CD1c-positive myeloid dendritic cell (primary cell): ENCODE data around the gene KAT7.
A peak's percentile ranks its signal among the peaks of the same experiment; 100 is the strongest.

Experiments used
- DNase-seq: peaks from one replicate; pipeline ENCODE4 v3.0.0-alpha.2; 2016; ENCODE audit errors: extremely low spot score

Gene KAT7

DNA sequence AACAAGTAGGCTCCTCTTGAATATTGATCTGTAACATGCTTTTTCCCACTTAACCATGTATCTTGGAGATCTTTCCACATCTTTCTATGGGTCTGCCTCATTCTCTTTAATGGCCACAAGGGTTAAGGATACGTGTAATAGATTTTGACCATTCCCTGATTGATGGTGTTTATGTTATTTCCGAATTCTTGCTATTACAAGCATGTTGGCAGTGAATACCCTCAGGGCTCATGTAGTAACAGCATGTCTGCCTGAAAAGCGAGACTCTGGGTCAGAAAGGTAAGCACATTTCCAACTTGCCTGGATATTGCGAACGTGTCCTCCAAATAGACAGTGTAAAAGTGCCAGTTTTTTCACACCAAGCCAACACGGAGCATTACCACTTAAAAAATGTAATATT is 54.4 kb downstream of the KAT7 start:
- no peak for DNase-seq

GRCh38 chr17:49843774-49844350 is 55.4 kb downstream of the KAT7 start:
- DNase-seq: no peak

GRCh38 chr17:49845321-49845720 is 56.8 kb downstream of the KAT7 start:
- DNase-seq: no peak

- no peak for DNase-seq
These were observed 58.6 kb downstream of the KAT7 start for GRCh38 chr17:49846938-49847712.

DNA sequence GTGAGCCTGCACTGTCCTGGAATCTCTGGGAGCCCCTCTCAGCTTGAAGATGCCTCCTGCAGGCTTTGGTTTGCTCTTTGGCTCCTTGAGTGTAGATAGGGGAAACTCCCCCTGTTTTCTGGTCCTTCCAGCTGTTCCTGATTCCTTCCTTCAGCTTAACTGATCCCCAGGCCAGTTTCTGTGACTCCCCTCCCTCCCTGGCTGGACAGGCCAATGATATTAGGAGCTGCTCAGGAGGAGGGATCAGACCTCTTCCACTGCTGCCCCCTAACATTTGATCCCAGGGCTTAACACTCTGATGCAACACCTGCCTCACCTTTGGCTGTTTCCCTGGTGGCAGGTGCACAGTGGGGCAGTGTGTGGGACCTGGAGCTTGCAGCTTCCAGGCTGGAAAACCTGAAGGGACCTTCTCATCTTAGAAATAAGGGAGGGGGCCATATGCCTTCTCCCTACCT is 59.6 kb downstream of the KAT7 start, which contains the start of gene TAC4:
TSS of gene TAC4 (minus strand) at position 51 of the 455 bp plus-strand sequence. CDS start 52 bp downstream, outside the sequence.
- DNase-seq: no peak

DNA sequence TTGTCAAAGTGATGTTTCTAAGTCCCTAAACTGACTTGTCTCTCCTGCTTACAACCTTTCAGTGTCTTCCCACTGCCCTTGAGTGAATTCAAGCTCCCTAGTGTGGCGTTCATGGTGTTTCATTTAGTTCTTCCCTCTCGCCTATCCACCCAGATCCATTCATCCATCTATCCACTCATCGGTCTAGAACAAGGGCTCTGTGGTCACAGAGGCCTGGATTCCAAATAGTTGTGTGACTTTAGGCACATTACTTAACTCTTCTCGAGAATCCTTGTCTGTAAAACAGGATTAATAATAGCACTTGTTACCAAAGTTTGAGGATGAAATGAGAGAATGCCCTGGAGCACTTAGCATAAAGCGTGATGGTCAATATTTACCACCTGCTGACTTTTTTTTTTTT is 60.3 kb downstream of the KAT7 start:
- DNase-seq: no peak

GRCh38 chr17:49850218-49850610 is 61.7 kb downstream of the KAT7 start:
- DNase-seq: no peak

DNA sequence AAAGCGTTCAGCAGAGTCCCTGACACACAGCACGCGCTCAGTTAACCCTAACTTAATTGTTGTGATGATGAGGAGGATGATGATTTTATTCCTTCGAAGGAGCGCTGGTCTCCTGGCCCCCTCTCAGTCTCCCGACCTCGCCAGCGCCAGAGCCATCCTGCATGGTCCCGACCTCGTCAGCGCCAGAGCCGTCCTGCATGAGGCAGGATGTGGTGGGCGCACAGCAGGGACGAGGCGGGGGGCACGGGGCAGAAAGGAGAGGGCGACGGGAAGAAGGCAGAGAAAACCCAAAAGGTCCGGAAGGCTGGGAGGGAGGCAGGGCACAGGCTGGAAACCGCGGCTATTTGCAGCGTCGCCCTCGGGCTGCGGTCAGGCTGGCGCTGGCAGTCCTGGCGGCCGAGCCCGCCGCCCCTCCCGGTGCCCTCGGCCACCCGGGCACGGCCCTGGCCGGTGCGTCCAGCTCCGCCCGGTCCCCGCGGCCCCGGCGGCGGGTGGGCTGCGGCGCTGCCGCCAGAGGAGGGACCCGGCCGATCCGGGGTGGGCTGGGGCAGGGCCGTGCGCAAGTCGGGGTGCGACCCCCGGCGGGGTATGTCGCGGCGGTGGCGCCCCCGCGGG is 62.4 kb downstream of the KAT7 start:
- no peak for DNase-seq

DNA sequence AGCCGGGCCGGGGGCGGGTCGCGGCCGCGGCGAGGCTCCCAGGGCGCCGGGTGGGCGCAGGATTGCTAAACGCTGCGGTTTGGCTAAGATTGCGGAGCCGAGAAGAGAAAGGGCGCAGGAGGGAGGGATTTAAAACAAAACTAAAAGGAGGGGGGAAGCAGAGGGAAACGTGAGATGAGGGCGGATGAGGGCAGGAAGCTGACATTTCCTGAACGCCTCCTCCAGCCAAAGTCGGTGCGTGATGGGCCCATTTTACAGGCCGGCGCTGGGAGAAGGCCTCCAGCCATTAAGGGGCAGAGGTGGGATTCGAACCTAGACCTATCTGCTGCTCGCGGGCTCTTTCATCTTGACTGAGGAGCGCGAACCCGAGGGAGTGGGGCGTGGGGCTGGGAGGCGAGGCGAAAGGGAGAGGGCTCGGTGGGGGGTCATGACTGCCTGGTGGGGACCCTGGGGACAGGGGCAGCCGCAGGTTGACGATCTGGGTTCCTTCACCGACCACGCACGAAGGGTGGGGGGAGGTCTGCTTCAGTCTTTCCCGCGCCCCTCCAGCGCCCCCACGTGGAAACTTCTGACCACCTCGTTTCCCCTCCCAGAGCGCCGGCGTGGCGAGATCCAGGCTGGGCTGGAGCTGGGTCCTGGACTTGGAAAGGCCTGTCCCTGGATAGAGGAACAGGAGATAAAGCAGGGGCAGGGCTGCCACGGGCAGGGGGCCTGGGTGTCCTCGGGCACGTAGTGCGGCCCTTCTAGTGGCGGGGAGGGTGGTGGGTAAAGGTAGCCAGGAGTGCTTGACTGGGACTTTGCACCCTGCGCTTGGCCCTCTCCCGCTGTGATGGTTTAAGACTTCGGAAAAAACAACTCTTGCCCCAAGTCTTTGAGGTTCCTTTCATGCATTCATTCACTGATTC is 63.2 kb downstream of the KAT7 start:
- peak; percentile 55 for DNase-seq

- no peak for DNase-seq
These were observed 65.1 kb downstream of the KAT7 start for GRCh38 chr17:49853470-49854015.

GRCh38 chr17:49854126-49854525 is 65.6 kb downstream of the KAT7 start:
- DNase-seq: no peak

DNA sequence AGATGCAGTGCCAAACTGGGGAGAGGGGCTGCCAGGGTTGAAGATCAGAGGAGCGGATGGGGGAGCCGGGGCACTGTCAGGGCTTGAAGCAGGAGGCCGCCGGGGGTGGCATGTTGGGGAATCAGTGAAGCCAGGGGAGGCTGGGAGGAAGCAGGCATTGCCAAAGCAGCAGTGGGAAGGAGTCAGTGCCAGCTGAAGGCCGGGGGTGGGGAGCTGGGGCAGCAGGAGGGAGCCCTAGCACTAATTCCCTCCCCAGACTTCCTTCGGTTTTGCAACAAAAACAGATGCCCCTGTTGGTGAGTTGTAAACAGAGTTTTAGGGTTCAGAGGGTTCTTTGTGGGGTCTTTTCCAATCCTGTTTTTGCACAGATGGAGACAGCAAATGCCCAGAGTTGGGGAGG is 70.3 kb downstream of the KAT7 start:
- peak; percentile 28 for DNase-seq

GRCh38 chr17:49859991-49860953 is 71.8 kb downstream of the KAT7 start:
- no peak for DNase-seq

GRCh38 chr17:49861150-49861884 is 72.8 kb downstream of the KAT7 start:
- peak; percentile 60 for DNase-seq

- no peak for DNase-seq
These were observed 74.4 kb downstream of the KAT7 start for GRCh38 chr17:49862781-49863331.

GRCh38 chr17:49866019-49866380 is 77.5 kb downstream of the KAT7 start:
- no peak for DNase-seq

- no peak for DNase-seq
These were observed 78.5 kb downstream of the KAT7 start for GRCh38 chr17:49866882-49867413.

DNA sequence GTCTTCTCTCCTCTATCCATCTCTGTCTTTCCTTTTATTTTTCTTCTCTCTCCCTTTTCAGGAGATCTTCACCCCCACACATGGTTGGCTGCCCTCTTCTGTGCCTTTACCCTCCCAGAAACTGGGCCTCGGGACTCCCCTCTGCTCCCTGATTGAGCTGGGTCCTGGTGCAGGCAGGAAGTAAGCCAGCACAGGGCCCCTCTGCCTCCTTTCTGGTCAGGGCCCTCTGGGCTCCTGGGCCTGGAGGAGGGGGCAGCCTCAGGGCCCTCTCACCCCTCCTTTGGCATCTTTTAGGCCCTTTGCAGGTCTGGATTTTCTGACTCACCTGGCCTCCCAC is 80.5 kb downstream of the KAT7 start:
- DNase-seq: no peak

DNA sequence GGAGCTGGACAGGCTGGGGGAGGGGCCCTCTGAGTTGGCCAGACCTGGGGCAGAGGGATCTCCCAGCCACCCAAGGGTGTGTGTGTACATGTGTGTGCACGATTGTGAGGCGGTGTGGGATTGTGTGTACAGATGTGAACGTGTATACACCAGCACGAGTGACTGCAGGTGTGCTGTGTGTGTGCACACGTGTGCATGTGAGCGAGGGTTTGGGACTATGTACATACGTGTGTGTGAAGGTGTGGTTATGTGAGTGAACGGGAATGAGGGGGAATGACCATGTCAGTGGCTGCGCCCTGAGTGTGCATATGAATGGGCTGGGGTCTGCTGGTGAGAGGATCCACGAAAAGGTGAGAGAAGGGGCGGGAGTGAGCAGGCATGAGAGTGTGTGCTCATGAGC is 81.8 kb downstream of the KAT7 start:
- DNase-seq: no peak
